ENCODE results near the gene NDUFA6. TPM values are rescaled to one million over a fixed set of nuclear protein-coding genes. Genes with fewer than 3 reads are reported as not detected.

Gene NDUFA6
- polyA plus RNA-seq, 2 of the 4 experiments (the other 2 are of a cell fraction) = 79.1 to 99.0 TPM

DNA sequence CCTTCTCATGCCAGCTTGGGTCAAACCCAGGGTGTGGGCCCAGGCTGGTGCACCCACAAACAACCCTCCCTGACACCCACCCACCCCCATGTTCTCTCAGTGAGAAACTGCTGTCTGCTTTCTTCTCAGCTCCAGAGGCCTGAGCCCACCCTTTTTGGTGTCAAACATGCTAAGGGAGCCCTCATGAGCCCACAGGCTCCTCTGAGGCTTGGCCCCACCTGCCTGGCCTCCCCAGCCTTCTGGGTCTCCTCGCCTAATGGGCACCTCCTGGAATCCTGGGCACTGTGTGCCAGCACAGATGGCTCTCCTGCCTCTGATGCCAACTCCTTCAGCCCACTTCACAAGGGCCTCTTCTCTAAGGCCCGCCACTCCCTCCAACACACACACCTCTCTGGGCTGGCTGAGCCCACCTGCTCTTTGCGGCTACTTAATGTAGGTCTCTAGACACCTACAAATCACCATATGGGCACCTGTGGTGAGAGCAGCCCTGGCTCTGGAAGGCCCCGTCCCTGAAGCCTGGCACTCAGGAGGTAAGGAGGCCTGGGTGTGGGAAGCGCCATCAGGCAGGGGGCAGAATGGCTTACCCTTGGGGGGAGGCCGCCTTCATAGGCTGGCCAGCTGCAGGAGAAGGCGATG lies 24.3 kb downstream of the NDUFA6 start:
- TF ChIP-seq MAZ (IDR thresholded peaks at IDR 0.05; ENCODE audit: borderline replicate concordance, low read depth, low read length) = no peak
- no peak for TF ChIP-seq JUN (IDR thresholded peaks at IDR 0.05)
- no peak for TF ChIP-seq HEYL (CRISPR knock-in tag; IDR thresholded peaks at IDR 0.05)
- no peak for TF ChIP-seq SREBF2 (IDR thresholded peaks at IDR 0.05)
- TF ChIP-seq ZNF302 (CRISPR knock-in tag; IDR thresholded peaks at IDR 0.05) = no peak
- TF ChIP-seq PHF8 (IDR thresholded peaks at IDR 0.05; ENCODE audit: borderline replicate concordance, low read depth) = no peak
- no peak for TF ChIP-seq KDM5A (IDR thresholded peaks at IDR 0.05)
- no peak for TF ChIP-seq HES2 (IDR thresholded peaks at IDR 0.05)
- no peak for TF ChIP-seq FOXS1 (CRISPR knock-in tag; IDR thresholded peaks at IDR 0.05)
- no peak for TF ChIP-seq RFX5 (IDR thresholded peaks at IDR 0.05)
- no peak for TF ChIP-seq RAD21 (conservative IDR thresholded peaks at IDR 0.05 in 1 of 2, IDR thresholded peaks at IDR 0.05 in 1 of 2)
- no peak for TF ChIP-seq EHF (CRISPR knock-in tag; IDR thresholded peaks at IDR 0.05)
- TF ChIP-seq, protein P1, sequence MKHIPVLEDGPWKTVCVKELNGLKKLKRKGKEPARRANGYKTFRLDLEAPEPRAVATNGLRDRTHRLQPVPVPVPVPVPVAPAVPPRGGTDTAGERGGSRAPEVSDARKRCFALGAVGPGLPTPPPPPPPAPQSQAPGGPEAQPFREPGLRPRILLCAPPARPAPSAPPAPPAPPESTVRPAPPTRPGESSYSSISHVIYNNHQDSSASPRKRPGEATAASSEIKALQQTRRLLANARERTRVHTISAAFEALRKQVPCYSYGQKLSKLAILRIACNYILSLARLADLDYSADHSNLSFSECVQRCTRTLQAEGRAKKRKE (CRISPR knock-in tag; IDR thresholded peaks at IDR 0.05; ENCODE audit: low read depth) = no peak
- no peak for TF ChIP-seq ESRRA (IDR thresholded peaks at IDR 0.05; ENCODE audit: borderline replicate concordance, low read length)
- no peak for TF ChIP-seq SMC3 (IDR thresholded peaks at IDR 0.05)
- no peak for TF ChIP-seq NFE2L2 (conservative IDR thresholded peaks at IDR 0.05; ENCODE audit: low read length)
- no peak for TF ChIP-seq POLR2AphosphoS2 (conservative IDR thresholded peaks at IDR 0.05; ENCODE audit: low read length)
- POLR2A ChIA-PET = no interaction called here
- FAIRE-seq = no peak

DNA sequence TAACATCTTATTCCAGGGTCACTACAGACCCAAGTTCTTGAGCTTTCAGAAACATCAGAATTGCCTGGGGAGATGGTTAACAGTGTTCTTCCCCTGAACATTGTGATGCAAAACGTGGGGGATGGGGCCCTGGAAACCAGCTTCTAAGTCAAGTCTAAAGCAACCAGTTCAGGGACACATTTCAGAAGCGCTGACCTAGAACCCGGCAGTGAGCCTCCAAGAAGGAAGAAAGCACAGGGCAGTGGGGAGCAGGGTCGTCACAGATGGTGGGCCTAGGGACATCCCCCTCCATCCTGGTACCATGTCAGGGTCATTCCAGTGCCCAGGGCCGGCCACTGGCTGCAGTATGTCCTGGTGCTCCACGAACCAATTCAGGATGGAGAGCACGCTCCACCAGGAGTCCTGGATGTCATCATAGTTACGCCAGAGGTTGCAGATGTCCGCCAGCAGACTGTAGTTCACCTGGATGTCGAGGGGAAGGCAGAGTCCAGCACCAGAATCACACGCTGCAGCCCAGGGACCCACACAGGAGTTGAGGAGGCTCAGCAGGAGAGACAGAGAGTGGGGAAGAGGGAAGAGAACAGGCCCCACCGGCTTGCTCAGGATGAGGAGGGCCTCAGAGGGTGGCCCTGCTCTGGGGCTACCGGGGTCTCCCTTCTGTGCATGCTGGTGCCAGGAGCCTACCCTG lies 25.0 kb downstream of the NDUFA6 start:
- ATAC-seq = no peak
- CTCF ChIA-PET = interaction anchor here (0.6 kb wide), 1 partner anchor 15 kb away, joined by 4 read pairs; no protein-coding TSS in a partner anchor
- TF ChIP-seq MAZ (IDR thresholded peaks at IDR 0.05; ENCODE audit: borderline replicate concordance, low read depth, low read length) (no peak), ELK1 (IDR thresholded peaks at IDR 0.05; ENCODE audit: low read depth, low read length) (no peak), HDAC2 (IDR thresholded peaks at IDR 0.05) (no peak), PBX3 (IDR thresholded peaks at IDR 0.05) (no peak), RFX5 (IDR thresholded peaks at IDR 0.05) (no peak), HOXA7 (CRISPR knock-in tag; IDR thresholded peaks at IDR 0.05) (no peak), POLR2AphosphoS2 (conservative IDR thresholded peaks at IDR 0.05; ENCODE audit: low read length) (no peak), HES2 (IDR thresholded peaks at IDR 0.05) (no peak)
- Histone ChIP-seq H3K4me2 (no peak overlapping the region), H3K4me3 (no peak overlapping the region), H3K4me1 (peaks cover 6% of the 10 kb centered on the region; the same call in 1 of the 3 replicates), H3K27ac (no peak overlapping the region), H3K9me3 (no peaks in the 10 kb centered on the region)
- WGBS (ENCODE audit: missing lambda C conversion rate) = 82% methylated on average over 13 of the region's 13 CpGs
- FAIRE-seq = no peak
- no peak for DNase-seq (ENCODE audit: low read depth in 1 of 2, low spot score in 1 of 2)
- POLR2A ChIA-PET = interaction anchor here (0.7 kb wide), 1 partner anchor 14 kb away, joined by 3 read pairs; the partner anchor contains the start of gene SMDT1

More for the DNA sequence above, 24.3 kb downstream of the NDUFA6 start:
- H3K4me1 ChIP-seq = peaks cover 6% of the 10 kb centered on the region; the same call in 1 of the 3 replicates
- H3K4me3 ChIP-seq = no peak overlapping the region
- no peak for ATAC-seq
- no peak for DNase-seq (ENCODE audit: low read depth in 1 of 2, low spot score in 1 of 2)
- CTCF ChIA-PET = interaction anchor here (0.6 kb wide), 1 partner anchor 15 kb away, joined by 4 read pairs; no protein-coding TSS in a partner anchor
- no peak overlapping the region for H3K4me2 ChIP-seq
- 97% methylated on average over 3 of the region's 7 CpGs for WGBS (ENCODE audit: missing lambda C conversion rate)
- H3K9me3 ChIP-seq = no peaks in the 10 kb centered on the region
- no peak overlapping the region for H3K27ac ChIP-seq

All from A549 (cell line).